ENCODE data around the gene FFAR2. TPM values are rescaled to one million over a fixed set of nuclear protein-coding genes. Genes with fewer than 3 reads are reported as not detected.
A peak's percentile ranks its signal among the peaks of the same experiment; 100 is the strongest.
"Not testable (repeated sequence)": the region's sequence is repeated elsewhere in the genome, so short reads cannot be mapped to it uniquely, and the experiment has no call there.

FFAR2 gene
- total RNA-seq, 1 donor from 2014 or later = 0.72 TPM

- no peak for DNase-seq (ENCODE audit: low spot score)
These were observed 7.7 kb downstream of the FFAR2 start for GRCh38 chr19:35455616-35456201.

GRCh38 chr19:35457173-35457572 lies 9.1 kb downstream of the FFAR2 start:
- DNase-seq (ENCODE audit: low spot score) = no peak

- DNase-seq (ENCODE audit: low spot score) = no peak
These were observed 10.1 kb downstream of the FFAR2 start for GRCh38 chr19:35458192-35458591.

GRCh38 chr19:35458731-35459391 lies 10.8 kb downstream of the FFAR2 start:
- no peak for DNase-seq (ENCODE audit: low spot score)

- no peak for DNase-seq (ENCODE audit: low spot score)
These were observed 11.5 kb downstream of the FFAR2 start for GRCh38 chr19:35459414-35460082.

GRCh38 chr19:35460608-35461007 lies 12.6 kb downstream of the FFAR2 start:
- no peak for DNase-seq (ENCODE audit: low spot score)

GRCh38 chr19:35461060-35461459 lies 13.0 kb downstream of the FFAR2 start:
- no peak for DNase-seq (ENCODE audit: low spot score)

GRCh38 chr19:35461788-35462187 lies 13.7 kb downstream of the FFAR2 start:
- DNase-seq (ENCODE audit: low spot score) = not testable (repeated sequence)

- peak; percentile 46 for DNase-seq (ENCODE audit: low spot score)
These were observed 14.5 kb downstream of the FFAR2 start for GRCh38 chr19:35462476-35462953.

- not testable (repeated sequence) for DNase-seq (ENCODE audit: low spot score)
These were observed 14.9 kb downstream of the FFAR2 start for GRCh38 chr19:35462956-35463355.

- no peak for DNase-seq (ENCODE audit: low spot score)
These were observed 18.2 kb downstream of the FFAR2 start for GRCh38 chr19:35466259-35466658.

- peak; percentile 50 for DNase-seq (ENCODE audit: low spot score)
These were observed 20.6 kb downstream of the FFAR2 start for GRCh38 chr19:35468637-35469036.

GRCh38 chr19:35470128-35470527 lies 22.1 kb downstream of the FFAR2 start:
- no peak for DNase-seq (ENCODE audit: low spot score)

- DNase-seq (ENCODE audit: low spot score) = not testable (repeated sequence)
These were observed 23.0 kb downstream of the FFAR2 start for GRCh38 chr19:35471075-35471474.

GRCh38 chr19:35471946-35472345 lies 23.9 kb downstream of the FFAR2 start:
- no peak for DNase-seq (ENCODE audit: low spot score)

GRCh38 chr19:35474104-35474503 lies 26.0 kb downstream of the FFAR2 start:
- DNase-seq (ENCODE audit: low spot score) = no peak

GRCh38 chr19:35474594-35474993 lies 26.5 kb downstream of the FFAR2 start:
- not testable (repeated sequence) for DNase-seq (ENCODE audit: low spot score)

- DNase-seq (ENCODE audit: low spot score) = no peak
These were observed 28.1 kb downstream of the FFAR2 start for GRCh38 chr19:35476149-35476548.

GRCh38 chr19:35478794-35479677 lies 31.0 kb downstream of the FFAR2 start:
- DNase-seq (ENCODE audit: low spot score) = peak; percentile 18

- DNase-seq (ENCODE audit: low spot score) = no peak
These were observed 35.0 kb downstream of the FFAR2 start for GRCh38 chr19:35483089-35483488.

GRCh38 chr19:35484252-35485036 lies 36.4 kb downstream of the FFAR2 start:
- no peak for DNase-seq (ENCODE audit: low spot score)

Measured in umbilical cord (tissue), 2 donors.